Panc1 (cell line): Measurements from ENCODE around the gene RNF168. TPM values are rescaled to one million over a fixed set of nuclear protein-coding genes. Genes with fewer than 3 reads are reported as not detected.

Source experiments
- ATAC-seq: fragments of 200-7000 bp; cut with Tn5 transposase; 2 replicates; pipeline ENCODE4 v1.9.1; 2020; ENCODE audit warnings: mild to moderate bottlenecking, moderate library complexity
- BruUV-seq: library from RNA; stranded (reverse); fragments of 400-500 nt; replicated peaks from 2 replicates; lab custom pipeline; 2021; lab: Mats Ljungman, UMichigan
- CTCF ChIA-PET: fragments of 300-600 bp; sonication (Branson Sonifier 250); formaldehyde crosslinking; loops from one replicate; lab custom pipeline; 2022; ENCODE audit warnings: antibody characterized with exemption; lab: Charles Lee
- POLR2A ChIA-PET: fragments of 300-600 bp; sonication (Branson Sonifier 250); formaldehyde crosslinking; loops from one replicate; lab custom pipeline; 2022; ENCODE audit warnings: antibody characterized with exemption; lab: Charles Lee
- DNase-seq: peaks from one replicate; pipeline ENCODE4 v3.0.0-alpha.2; 2010; ENCODE audit warnings: low read depth, low spot score
- H3K27ac ChIP-seq: 2 replicates; pipeline ENCODE4 v1.5.1; 2011; ENCODE audit warnings: mild to moderate bottlenecking, low read length, inconsistent platforms
- H3K27me3 ChIP-seq: fragments of 200-500 bp; sonication (Bioruptor generic); 2 replicates; pipeline ENCODE4 v1.6.0; 2014; ENCODE audit warnings: low read length, inconsistent platforms; ENCODE audit not compliant: control insufficient read depth, insufficient read depth
- H3K36me3 ChIP-seq: fragments of 200-500 bp; sonication (Bioruptor generic); 2 replicates; pipeline ENCODE4 v1.5.1; 2014; ENCODE audit warnings: inconsistent platforms, mild to moderate bottlenecking, low read length, moderate library complexity; ENCODE audit not compliant: control insufficient read depth, insufficient read depth
- H3K4me1 ChIP-seq: 2 replicates; pipeline ENCODE4 v1.5.1; 2011; ENCODE audit warnings: inconsistent platforms, mild to moderate bottlenecking, low read length, moderate library complexity; ENCODE audit not compliant: control insufficient read depth, insufficient read depth
- H3K4me3 ChIP-seq, 2 experiments: 2 replicates each; pipeline ENCODE4 v1.5.1; 2011 to 2012; ENCODE audit warnings: low read depth in 2 of 2, low read length in 2 of 2, mild to moderate bottlenecking in 2 of 2, inconsistent platforms in 1 of 2, moderate library complexity in 1 of 2
- H3K9me3 ChIP-seq: fragments of 200-500 bp; sonication (Bioruptor generic); 2 replicates; pipeline ENCODE4 v1.5.1; 2014; ENCODE audit warnings: low read depth, mild to moderate bottlenecking, inconsistent platforms, low read length, moderate library complexity; ENCODE audit not compliant: control insufficient read depth, insufficient read depth
- CTCF ChIP-seq: fragments of 450-650 bp; IDR thresholded peaks from 2 replicates; pipeline ENCODE4 v1.5.1; 2017; ENCODE audit warnings: mild to moderate bottlenecking
- POLR2AphosphoS5 ChIP-seq: IDR thresholded peaks from 2 replicates; pipeline ENCODE4 v1.6.1; 2012; ENCODE audit warnings: mild to moderate bottlenecking, low read depth, low read length, moderate library complexity
- REST ChIP-seq, 2 experiments: IDR thresholded peaks; 2 replicates each; pipeline ENCODE4 v1.6.1; 2011 to 2012; ENCODE audit warnings: low read depth in 2 of 2, control low read depth in 1 of 2, low read length in 1 of 2, mild to moderate bottlenecking in 1 of 2, moderate library complexity in 1 of 2; ENCODE audit not compliant: insufficient read depth in 1 of 2
- SIN3A ChIP-seq: IDR thresholded peaks from 2 replicates; pipeline ENCODE4 v1.6.1; 2012; ENCODE audit warnings: low read depth, mild to moderate bottlenecking, low read length, moderate library complexity, borderline replicate concordance; ENCODE audit not compliant: insufficient read depth
- TCF7L2 ChIP-seq: IDR thresholded peaks from 2 replicates; pipeline ENCODE4 v1.6.1; 2011; ENCODE audit warnings: mild to moderate bottlenecking, low read depth, low read length, inconsistent platforms
- in situ Hi-C: cut with HindIII; loops from 2 replicates; pipeline ENCODE4 v1.10.0; 2016; ENCODE audit warnings: low sequenced_read_pairs, low pct_unique_long_range_greater_than_20kb
- intact Hi-C: fragments of 100-400 bp; cut with micrococcal nuclease; formaldehyde crosslinking; loops from one replicate; pipeline ENCODE4 v1.10.0; 2022; ENCODE audit not compliant: unreplicated experiment
- total RNA-seq: library from RNA; stranded (reverse); gene quantifications from one replicate; pipeline ENCODE4 v1.2.1, GENCODE V29; 2021; ENCODE audit not compliant: unreplicated experiment

RNF168 gene
- total RNA-seq, 1 experiment from 2014 or later, result 21.3 TPM

GRCh38 chr3:196440696-196441095, 62.9 kb downstream of the RNF168 start:
- DNase-seq, result no peak
- BruUV-seq, result no TSS peak
- Histone ChIP-seq H3K27me3 (no peaks in the 10 kb centered on the region), H3K36me3 (no peaks in the 10 kb centered on the region), H3K4me3 (no peak overlapping the region), H3K4me1 (no peaks in the 10 kb centered on the region), H3K27ac (no peak overlapping the region), H3K9me3 (no peaks in the 10 kb centered on the region)
- TF ChIP-seq REST (IDR thresholded peaks at IDR 0.05; ENCODE audit: insufficient read depth in 1 of 2, low read depth in 2 of 2, low read length in 1 of 2), result no peak
- no peak for TF ChIP-seq SIN3A
- no peak for TF ChIP-seq TCF7L2
- CTCF ChIA-PET, result interaction anchor here (0.6 kb wide), 1 partner anchor 31 kb away, joined by 10 read pairs; no protein-coding TSS in a partner anchor
- 0 out of 2 replicates have a peak, but pooled peaks have one; percentile 61 for ATAC-seq
- POLR2A ChIA-PET, result no interaction called here
- in situ Hi-C loops, result no loop called here
- intact Hi-C loops, result no loop called here

GRCh38 chr3:196440041-196440537, 63.5 kb downstream of the RNF168 start:
- Histone ChIP-seq H3K4me3 (no peak overlapping the region), H3K4me1 (no peaks in the 10 kb centered on the region), H3K27me3 (no peaks in the 10 kb centered on the region), H3K9me3 (no peaks in the 10 kb centered on the region), H3K27ac (no peak overlapping the region), H3K36me3 (no peaks in the 10 kb centered on the region)
- intact Hi-C loops, result no loop called here
- ChIA-PET CTCF (no interaction called here), POLR2A (no interaction called here)
- in situ Hi-C loops, result no loop called here
- ATAC-seq (no peak), DNase-seq (no peak)
- TF ChIP-seq REST (IDR thresholded peaks at IDR 0.05; ENCODE audit: insufficient read depth in 1 of 2, low read depth in 2 of 2, low read length in 1 of 2), result no peak
- TF ChIP-seq CTCF, result no peak
- TF ChIP-seq SIN3A, result no peak
- no peak for TF ChIP-seq POLR2AphosphoS5
- no peak for TF ChIP-seq TCF7L2
- BruUV-seq, result no TSS peak
